ENCODE data around the gene CTDSP2.

GRCh38 chr12:57854965-57855364 lies 8.4 kb upstream of the CTDSP2 start:
- TF ChIP-seq CTCF (IDR thresholded peaks at IDR 0.05 in 4 of 5, conservative IDR thresholded peaks at IDR 0.05 in 1 of 5) (no peak), POLR2A (IDR thresholded peaks at IDR 0.05) (no peak)
